ENCODE results near the gene SRD5A1.

The SRD5A1 gene

DNA sequence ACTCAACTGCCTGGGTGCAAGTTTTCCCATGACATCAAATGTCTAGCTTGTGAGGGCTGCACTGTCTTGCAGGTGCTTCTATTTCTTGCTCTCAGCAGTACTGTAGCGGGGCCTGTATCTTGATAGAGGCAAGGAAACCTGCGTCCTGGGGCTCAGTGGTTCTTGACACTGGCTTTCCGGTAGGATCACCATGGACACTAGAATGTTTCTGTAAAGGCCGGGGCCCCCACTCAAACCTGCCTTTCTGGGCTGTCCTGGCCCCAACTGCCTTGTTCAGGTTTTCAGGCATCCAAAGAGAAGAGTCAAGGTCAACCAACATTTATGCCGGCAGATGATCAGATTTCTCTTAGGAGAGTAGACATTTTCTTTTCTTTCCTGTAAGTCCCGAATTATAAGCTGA, 53.3 kb downstream of the SRD5A1 start:
- no peak for DNase-seq (ENCODE audit: low spot score)

- DNase-seq (ENCODE audit: low spot score), result peak; percentile 14
Observed at GRCh38 chr5:6686915-6687409, 53.7 kb downstream of the SRD5A1 start.

DNA sequence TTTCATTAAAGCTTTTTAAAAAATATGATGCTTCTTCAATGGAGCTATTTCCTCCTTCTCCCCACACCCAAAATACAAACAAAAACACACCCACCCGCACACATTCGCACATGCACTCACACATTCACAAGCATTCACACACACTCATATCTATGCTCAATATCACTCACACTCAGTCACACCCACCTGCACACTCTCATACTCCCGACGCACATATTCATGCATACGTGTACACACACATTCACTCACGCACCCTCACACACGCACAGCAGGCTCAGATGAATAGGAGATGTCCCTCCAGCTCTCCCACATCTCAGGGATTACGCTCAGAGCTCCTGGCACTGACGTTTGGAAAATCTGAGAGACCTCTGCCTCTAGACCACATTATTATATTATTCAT, 54.3 kb downstream of the SRD5A1 start:
- no peak for DNase-seq (ENCODE audit: low spot score)

GRCh38 chr5:6692906-6693305, 59.7 kb downstream of the SRD5A1 start:
- DNase-seq (ENCODE audit: low spot score), result no peak

DNA sequence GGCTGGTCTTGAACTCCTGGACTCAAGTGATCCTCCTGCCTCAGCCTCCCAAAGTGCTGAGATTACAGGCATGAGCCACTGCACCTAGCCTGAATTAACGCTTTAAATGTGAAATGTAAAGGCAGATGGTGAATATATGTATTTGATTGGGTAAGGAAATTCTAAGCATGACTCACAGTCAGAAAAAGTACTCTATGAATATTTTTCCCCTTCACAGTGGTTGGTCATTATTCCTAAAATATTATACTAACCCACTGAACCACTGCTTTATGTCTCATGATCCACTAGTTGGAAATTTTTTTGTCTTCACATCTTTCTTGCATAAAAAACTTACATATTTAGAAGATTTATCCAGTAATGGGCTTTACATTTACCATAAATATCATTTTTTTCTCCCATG, 65.5 kb downstream of the SRD5A1 start:
- DNase-seq (ENCODE audit: low spot score), result no peak

DNA sequence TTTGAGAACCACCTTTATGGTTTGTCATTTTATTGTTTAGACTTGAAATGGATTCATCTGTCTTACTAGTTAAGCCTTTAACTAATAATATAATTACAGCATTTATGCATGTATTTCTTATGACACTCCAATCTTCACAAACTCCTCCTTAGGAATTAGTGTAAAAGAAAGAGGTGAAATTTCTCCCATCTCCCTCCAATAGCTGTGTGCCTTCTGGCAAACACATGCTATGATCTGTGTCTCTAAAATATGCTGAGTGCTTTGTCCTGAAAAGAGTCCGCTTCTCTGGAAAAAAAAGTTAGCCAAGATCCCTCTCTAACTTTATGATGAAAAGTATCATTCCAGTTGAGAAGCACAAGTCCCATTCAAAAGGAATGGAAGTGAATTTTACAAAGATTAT, 66.1 kb downstream of the SRD5A1 start:
- no peak for DNase-seq (ENCODE audit: low spot score)

DNA sequence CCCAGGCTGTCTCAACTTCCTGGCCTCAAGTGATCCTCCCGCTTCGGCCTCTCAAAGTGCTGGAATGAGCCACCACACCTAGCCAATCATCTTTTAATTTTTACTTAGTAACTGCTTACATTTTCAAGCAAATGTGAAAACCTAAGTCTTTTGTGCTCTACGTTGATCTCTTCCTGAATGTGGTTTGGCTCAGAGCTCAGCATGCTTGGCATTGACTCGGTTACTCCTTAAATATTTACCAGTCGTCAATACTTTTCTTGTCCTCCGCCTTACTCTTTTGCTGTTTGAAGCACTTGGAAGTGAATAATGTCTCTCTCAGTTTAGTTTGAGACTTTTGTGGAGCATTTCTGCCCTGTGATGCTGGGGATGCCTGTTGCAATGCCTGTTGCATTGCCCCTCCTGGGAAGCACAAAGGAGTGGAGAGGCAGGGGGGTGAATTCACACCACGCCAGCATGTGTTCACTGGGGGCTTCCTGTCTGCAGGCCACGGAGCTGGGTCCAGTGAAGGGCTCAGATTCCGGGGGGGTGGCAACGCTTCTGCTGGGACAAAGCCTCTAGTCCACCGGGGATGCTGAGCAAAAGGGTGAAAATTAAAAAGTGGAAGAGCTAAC, 66.9 kb downstream of the SRD5A1 start:
- no peak for DNase-seq (ENCODE audit: low spot score)

- DNase-seq (ENCODE audit: low spot score), result no peak
Observed at GRCh38 chr5:6700685-6701355, 67.6 kb downstream of the SRD5A1 start.

DNA sequence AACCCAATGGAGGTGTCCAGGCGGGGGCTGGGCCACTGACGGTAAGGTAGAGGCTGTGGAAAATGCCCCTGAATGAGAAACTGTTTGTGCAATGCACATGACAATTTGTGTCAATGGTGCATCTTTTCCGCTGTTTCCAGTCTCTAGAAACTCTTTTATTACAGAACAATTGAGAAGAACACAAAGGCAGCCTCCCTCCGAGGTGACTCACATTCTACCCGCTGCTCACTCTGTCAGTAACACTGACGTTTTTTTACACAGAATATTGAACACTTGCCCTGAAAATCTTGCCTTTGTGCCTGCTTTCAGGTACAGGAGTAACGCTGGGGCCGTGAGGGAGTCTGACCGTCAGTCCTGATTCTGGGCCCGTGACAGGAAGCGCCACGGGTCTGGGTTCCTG, 68.3 kb downstream of the SRD5A1 start:
- no peak for DNase-seq (ENCODE audit: low spot score)

DNA sequence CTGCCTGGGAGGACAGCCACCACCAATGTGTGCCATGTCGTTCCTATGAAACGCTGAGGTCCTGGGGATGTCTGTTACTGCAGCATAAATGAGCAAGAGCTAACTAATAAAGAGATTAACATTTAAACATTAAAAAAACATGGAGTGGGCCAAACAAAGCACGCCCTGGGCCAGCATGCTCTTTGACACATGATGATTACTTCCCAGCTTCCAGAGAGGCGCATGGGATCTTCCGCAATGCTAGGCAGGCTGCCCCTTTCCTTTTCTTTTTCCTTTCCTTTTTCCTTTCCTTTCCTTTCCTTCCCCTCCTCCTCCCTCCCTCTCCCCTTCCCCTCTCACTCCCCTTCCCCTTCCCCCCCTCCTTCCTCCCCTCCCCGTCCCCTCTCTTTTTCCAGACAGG, 69.4 kb downstream of the SRD5A1 start:
- no peak for DNase-seq (ENCODE audit: low spot score)

- no peak for DNase-seq (ENCODE audit: low spot score)
Observed at GRCh38 chr5:6703806-6704205, 70.6 kb downstream of the SRD5A1 start.

GRCh38 chr5:6704361-6704851, 71.2 kb downstream of the SRD5A1 start:
- no peak for DNase-seq (ENCODE audit: low spot score)

DNA sequence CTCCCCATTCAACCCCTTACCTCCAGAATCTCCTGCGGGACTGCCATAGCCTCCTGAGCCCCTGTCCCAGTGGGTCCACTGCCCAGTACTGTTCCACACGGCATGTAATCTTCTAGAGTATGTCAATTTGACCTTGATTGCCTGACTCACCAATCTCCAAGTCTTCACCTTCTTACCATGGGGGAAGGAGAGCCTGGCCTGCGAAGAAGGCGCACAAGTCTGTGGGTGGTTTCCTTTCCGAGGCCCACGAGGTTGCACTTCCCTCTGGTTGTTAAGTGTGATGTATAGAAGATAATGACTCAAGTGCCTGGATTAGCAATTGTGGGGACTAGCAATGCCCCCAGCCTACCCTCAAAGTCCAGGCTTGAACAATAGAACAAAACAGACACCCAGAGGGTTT, 71.8 kb downstream of the SRD5A1 start:
- DNase-seq (ENCODE audit: low spot score), result no peak

DNA sequence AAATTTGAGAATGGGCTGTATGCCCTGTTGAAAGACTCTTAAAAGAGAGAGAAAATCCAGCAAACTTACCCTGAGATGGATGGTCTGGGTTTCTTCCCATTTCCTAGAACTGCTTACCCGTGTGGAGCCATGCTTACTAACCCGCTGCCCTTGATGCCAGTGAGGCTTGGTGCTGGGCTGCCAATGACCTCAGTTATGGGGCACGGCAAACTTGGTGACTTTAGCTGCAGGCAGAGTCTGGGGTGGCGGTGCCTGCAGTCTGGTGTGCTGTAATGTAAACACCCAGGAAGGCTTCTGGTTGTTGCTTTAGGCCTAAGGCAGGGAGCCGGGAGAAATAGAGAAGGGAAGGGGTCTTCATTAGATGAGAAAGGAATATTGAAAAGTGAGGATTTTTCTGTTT, 72.7 kb downstream of the SRD5A1 start:
- no peak for DNase-seq (ENCODE audit: low spot score)

DNA sequence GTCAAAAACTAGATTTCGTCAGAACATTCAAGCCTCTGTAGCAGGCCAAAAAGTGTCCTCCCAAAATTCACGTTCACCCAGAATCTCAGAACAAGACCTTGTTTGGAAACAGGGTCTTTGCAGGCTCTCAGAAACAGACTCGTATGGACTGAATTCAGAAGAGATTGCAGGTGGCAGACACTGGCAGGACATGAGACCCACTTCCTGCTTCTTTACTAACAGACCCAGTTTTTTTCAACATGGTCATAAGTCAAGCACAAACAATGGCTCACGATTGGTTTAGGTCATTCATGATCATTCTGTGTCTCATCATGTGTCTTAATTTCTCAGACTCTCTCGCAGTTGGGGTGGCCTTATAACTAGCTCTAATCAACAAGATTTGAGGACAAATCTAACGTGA, 74.6 kb downstream of the SRD5A1 start:
- no peak for DNase-seq (ENCODE audit: low spot score)

- no peak for DNase-seq (ENCODE audit: low spot score)
Observed at GRCh38 chr5:6708814-6709213, 75.6 kb downstream of the SRD5A1 start.

GRCh38 chr5:6710070-6710469, 76.8 kb downstream of the SRD5A1 start:
- no peak for DNase-seq (ENCODE audit: low spot score)

GRCh38 chr5:6710551-6711318, 77.5 kb downstream of the SRD5A1 start:
- no peak for DNase-seq (ENCODE audit: low spot score)

GRCh38 chr5:6711409-6712141, 78.3 kb downstream of the SRD5A1 start:
- no peak for DNase-seq (ENCODE audit: low spot score)

DNA sequence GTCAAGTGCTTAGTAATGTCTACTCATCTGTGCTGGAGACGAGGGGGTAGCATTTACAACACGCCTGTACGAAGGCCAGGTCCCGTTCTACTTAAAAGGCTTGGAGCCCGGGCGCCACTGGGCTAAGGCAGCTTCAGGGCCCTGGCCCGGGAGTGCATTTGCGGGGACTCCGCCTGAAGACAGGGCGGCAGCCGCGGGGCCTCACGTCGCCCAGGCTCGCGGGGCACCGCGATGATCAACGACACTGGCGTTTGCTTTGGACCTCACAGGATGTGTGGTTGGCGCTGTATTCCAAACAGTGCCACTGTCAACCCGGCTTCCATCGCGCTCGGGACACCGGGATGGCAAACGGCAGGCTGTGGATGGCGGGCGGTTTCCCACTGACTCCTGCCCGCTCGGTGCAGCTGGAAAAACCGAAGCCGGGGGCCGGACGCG, 78.9 kb downstream of the SRD5A1 start:
- DNase-seq (ENCODE audit: low spot score), result no peak

- DNase-seq (ENCODE audit: low spot score), result peak; percentile 94
Observed at GRCh38 chr5:6712577-6713273, 79.5 kb downstream of the SRD5A1 start.

All from COLO829 (cell line).